NCI-H748 (cell line): Measurements from ENCODE around the gene PRM2.
A peak's percentile ranks its signal among the peaks of the same experiment; 100 is the strongest.
"Not testable (repeated sequence)": the region's sequence is repeated elsewhere in the genome, so short reads cannot be mapped to it uniquely, and the experiment has no call there.

Source experiments
- DNase-seq: peaks from one replicate; lab custom pipeline; 2025; ENCODE audit not compliant: unreplicated experiment; lab: John Stamatoyannopoulos, UW

PRM2 gene

GRCh38 chr16:11307639-11308492 lies 31.6 kb upstream of the PRM2 start:
- no peak for DNase-seq

- DNase-seq, result no peak
Measured at GRCh38 chr16:11306997-11307638, 30.8 kb upstream of the PRM2 start.

GRCh38 chr16:11306381-11306780 lies 30.1 kb upstream of the PRM2 start:
- DNase-seq, result no peak

- DNase-seq, result peak; percentile 26
Measured at GRCh38 chr16:11303405-11304138, 27.3 kb upstream of the PRM2 start.

- DNase-seq, result peak; percentile 67
Measured at GRCh38 chr16:11302977-11303376, 26.7 kb upstream of the PRM2 start.

- DNase-seq, result no peak
Measured at GRCh38 chr16:11301645-11302501, 25.6 kb upstream of the PRM2 start.

GRCh38 chr16:11300560-11300892 lies 24.2 kb upstream of the PRM2 start:
- no peak for DNase-seq

- no peak for DNase-seq
Measured at GRCh38 chr16:11299865-11300559, 23.7 kb upstream of the PRM2 start.

- not testable (repeated sequence) for DNase-seq
Measured at GRCh38 chr16:11298950-11299547, 22.8 kb upstream of the PRM2 start.

GRCh38 chr16:11298143-11298900 lies 22.0 kb upstream of the PRM2 start:
- no peak for DNase-seq

GRCh38 chr16:11297492-11298142 lies 21.3 kb upstream of the PRM2 start:
- DNase-seq, result peak; percentile 20

GRCh38 chr16:11296706-11297491 lies 20.6 kb upstream of the PRM2 start:
- no peak for DNase-seq

- no peak for DNase-seq
Measured at GRCh38 chr16:11296351-11296705, 20.0 kb upstream of the PRM2 start.

GRCh38 chr16:11295672-11296071 lies 19.4 kb upstream of the PRM2 start:
- no peak for DNase-seq

- DNase-seq, result no peak
Measured at GRCh38 chr16:11292076-11292748, 15.9 kb upstream of the PRM2 start.

- DNase-seq, result no peak
Measured at GRCh38 chr16:11291091-11291703, 14.9 kb upstream of the PRM2 start.
